ENCODE data around the gene MYLK4. TPM values are rescaled to one million over a fixed set of nuclear protein-coding genes. Genes with fewer than 3 reads are reported as not detected.

The MYLK4 gene
- total and polyA plus RNA-seq, 4 donors, result 0.27 to 1.6 (median 1.0) TPM

- no peak overlapping the region for H3K9ac ChIP-seq (ENCODE audit: insufficient read depth in 1 of 2, low read length in 2 of 2)
- DNase-seq (no peak), ATAC-seq (ENCODE audit: insufficient read depth, low FRiP score) (no peak)
- TF ChIP-seq, protein P1, sequence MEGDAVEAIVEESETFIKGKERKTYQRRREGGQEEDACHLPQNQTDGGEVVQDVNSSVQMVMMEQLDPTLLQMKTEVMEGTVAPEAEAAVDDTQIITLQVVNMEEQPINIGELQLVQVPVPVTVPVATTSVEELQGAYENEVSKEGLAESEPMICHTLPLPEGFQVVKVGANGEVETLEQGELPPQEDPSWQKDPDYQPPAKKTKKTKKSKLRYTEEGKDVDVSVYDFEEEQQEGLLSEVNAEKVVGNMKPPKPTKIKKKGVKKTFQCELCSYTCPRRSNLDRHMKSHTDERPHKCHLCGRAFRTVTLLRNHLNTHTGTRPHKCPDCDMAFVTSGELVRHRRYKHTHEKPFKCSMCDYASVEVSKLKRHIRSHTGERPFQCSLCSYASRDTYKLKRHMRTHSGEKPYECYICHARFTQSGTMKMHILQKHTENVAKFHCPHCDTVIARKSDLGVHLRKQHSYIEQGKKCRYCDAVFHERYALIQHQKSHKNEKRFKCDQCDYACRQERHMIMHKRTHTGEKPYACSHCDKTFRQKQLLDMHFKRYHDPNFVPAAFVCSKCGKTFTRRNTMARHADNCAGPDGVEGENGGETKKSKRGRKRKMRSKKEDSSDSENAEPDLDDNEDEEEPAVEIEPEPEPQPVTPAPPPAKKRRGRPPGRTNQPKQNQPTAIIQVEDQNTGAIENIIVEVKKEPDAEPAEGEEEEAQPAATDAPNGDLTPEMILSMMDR (IDR thresholded peaks at IDR 0.05; ENCODE audit: control extremely low read depth, extremely low read depth), result no peak
- H3K27me3 ChIP-seq (ENCODE audit: control insufficient read depth in 3 of 3, insufficient read depth in 3 of 3, low read length in 2 of 3), result no peaks in the 10 kb centered on the region
- H3K27ac ChIP-seq (ENCODE audit: low read depth in 1 of 2, low read length in 1 of 2), result no peak overlapping the region
- no peaks in the 10 kb centered on the region for H3K9me3 ChIP-seq (ENCODE audit: control insufficient read depth in 4 of 4, insufficient read depth in 3 of 4, low read length in 3 of 4)
- H3K4me1 ChIP-seq (ENCODE audit: control insufficient read depth in 5 of 5, insufficient read depth in 5 of 5, low read length in 5 of 5), result peaks cover 0 to 18% (median 0%) of the 10 kb centered on the region in 5 donors
- H3K4me3 ChIP-seq, result no peak overlapping the region
- 61 to 63% methylated on average over 3 of the region's 3 CpGs for WGBS, 2 donors
- no peaks in the 10 kb centered on the region for H3K36me3 ChIP-seq (ENCODE audit: control insufficient read depth in 4 of 4, insufficient read depth in 4 of 4, low read length in 4 of 4)
Measured at GRCh38 chr6:2754393-2754792, 3.7 kb upstream of the MYLK4 start.

- TF ChIP-seq, protein P1 (IDR thresholded peaks at IDR 0.05; ENCODE audit: control extremely low read depth, extremely low read depth), result no peak
- Histone ChIP-seq H3K27ac (ENCODE audit: low read depth in 1 of 2, low read length in 1 of 2) (no peak overlapping the region), H3K36me3 (ENCODE audit: control insufficient read depth in 4 of 4, insufficient read depth in 4 of 4, low read length in 4 of 4) (no peaks in the 10 kb centered on the region), H3K4me1 (ENCODE audit: control insufficient read depth in 5 of 5, insufficient read depth in 5 of 5, low read length in 5 of 5) (peaks cover 0 to 20% (median 0%) of the 10 kb centered on the region in 5 donors), H3K27me3 (ENCODE audit: control insufficient read depth in 3 of 3, insufficient read depth in 3 of 3, low read length in 2 of 3) (no peaks in the 10 kb centered on the region), H3K9me3 (ENCODE audit: control insufficient read depth in 4 of 4, insufficient read depth in 3 of 4, low read length in 3 of 4) (no peaks in the 10 kb centered on the region), H3K9ac (ENCODE audit: insufficient read depth in 1 of 2, low read length in 2 of 2) (no peak overlapping the region), H3K4me3 (no peak overlapping the region)
- ATAC-seq (ENCODE audit: insufficient read depth, low FRiP score), result no peak
- DNase-seq, result no peak
Measured at GRCh38 chr6:2753743-2754142, 3.0 kb upstream of the MYLK4 start.

- no peak overlapping the region for H3K9ac ChIP-seq (ENCODE audit: insufficient read depth in 1 of 2, low read length in 2 of 2)
- H3K27me3 ChIP-seq (ENCODE audit: control insufficient read depth in 3 of 3, insufficient read depth in 3 of 3, low read length in 2 of 3), result no peaks in the 10 kb centered on the region
- H3K4me1 ChIP-seq (ENCODE audit: control insufficient read depth in 5 of 5, insufficient read depth in 5 of 5, low read length in 5 of 5), result peaks cover 0 to 24% (median 0%) of the 10 kb centered on the region in 5 donors
- 76 to 78% methylated on average over 7 of the region's 7 CpGs for WGBS, 2 donors
- TF ChIP-seq, protein P1 (IDR thresholded peaks at IDR 0.05; ENCODE audit: control extremely low read depth, extremely low read depth), result no peak
- H3K36me3 ChIP-seq (ENCODE audit: control insufficient read depth in 4 of 4, insufficient read depth in 4 of 4, low read length in 4 of 4), result no peaks in the 10 kb centered on the region
- DNase-seq (peak in 1 of 3 donors; percentile 27), ATAC-seq (ENCODE audit: insufficient read depth, low FRiP score) (no peak)
- no peaks in the 10 kb centered on the region for H3K9me3 ChIP-seq (ENCODE audit: control insufficient read depth in 4 of 4, insufficient read depth in 3 of 4, low read length in 3 of 4)
- no peak overlapping the region for H3K4me3 ChIP-seq
- no peak overlapping the region for H3K27ac ChIP-seq (ENCODE audit: low read depth in 1 of 2, low read length in 1 of 2)
Measured at GRCh38 chr6:2753110-2753489, 2.4 kb upstream of the MYLK4 start.

DNA sequence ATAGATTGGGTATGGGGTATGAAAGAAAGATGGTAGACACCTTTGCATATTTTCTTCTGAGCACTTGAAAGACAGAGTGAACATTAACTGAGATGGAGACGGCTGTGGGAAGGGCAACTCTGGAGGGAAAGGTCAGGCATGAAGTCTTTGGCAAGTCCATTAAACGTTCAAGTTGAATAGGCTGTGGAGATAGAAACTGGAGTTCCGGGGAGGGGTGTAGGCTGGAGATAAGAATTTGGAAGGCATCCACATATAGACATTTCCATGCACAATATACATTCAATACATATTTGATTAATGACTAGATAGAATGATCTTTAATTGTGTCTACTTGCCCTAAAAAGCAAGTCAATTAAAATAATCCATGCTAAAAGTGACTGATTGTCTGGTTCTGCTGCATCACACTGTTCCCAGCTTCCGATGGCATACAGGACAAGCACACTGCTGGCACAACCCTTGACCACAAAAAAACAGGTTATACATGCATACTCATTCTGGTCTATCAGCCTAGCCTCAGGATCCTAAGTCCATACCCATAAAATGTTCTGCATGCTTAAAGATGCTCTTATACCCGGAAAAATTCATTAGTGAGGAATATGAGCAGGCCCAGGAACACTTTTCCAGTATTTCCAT, 1.9 kb upstream of the MYLK4 start:
- Histone ChIP-seq H3K36me3 (ENCODE audit: control insufficient read depth in 4 of 4, insufficient read depth in 4 of 4, low read length in 4 of 4) (no peaks in the 10 kb centered on the region), H3K27me3 (ENCODE audit: control insufficient read depth in 3 of 3, insufficient read depth in 3 of 3, low read length in 2 of 3) (no peaks in the 10 kb centered on the region), H3K4me3 (no peak overlapping the region), H3K9me3 (ENCODE audit: control insufficient read depth in 4 of 4, insufficient read depth in 3 of 4, low read length in 3 of 4) (no peaks in the 10 kb centered on the region), H3K4me1 (ENCODE audit: control insufficient read depth in 5 of 5, insufficient read depth in 5 of 5, low read length in 5 of 5) (peaks cover 0 to 25% (median 0%) of the 10 kb centered on the region in 5 donors), H3K9ac (ENCODE audit: insufficient read depth in 1 of 2, low read length in 2 of 2) (no peak overlapping the region), H3K27ac (ENCODE audit: low read depth in 1 of 2, low read length in 1 of 2) (no peak overlapping the region)
- ATAC-seq (ENCODE audit: insufficient read depth, low FRiP score) (no peak), DNase-seq (peak in 1 of 3 donors; percentile 12)
- TF ChIP-seq, protein P1 (IDR thresholded peaks at IDR 0.05; ENCODE audit: control extremely low read depth, extremely low read depth), result no peak
- 68 to 71% methylated on average over 5 of the region's 5 CpGs for WGBS, 2 donors

All from lung (tissue), 12 donors.